AG04449 (cell line): ENCODE data around the gene HSH2D.
"Not testable (repeated sequence)": the region's sequence is repeated elsewhere in the genome, so short reads cannot be mapped to it uniquely, and the experiment has no call there.

Experiments used
- CTCF ChIA-PET: fragments of 350-600 bp; formaldehyde crosslinking; extraction: SDS; loops from one replicate; lab custom pipeline; 2021; ENCODE audit warnings: antibody characterized with exemption; lab: Yijun Ruan, JAX
- POLR2A ChIA-PET: fragments of 400-600, 350-600 bp; formaldehyde crosslinking; extraction: SDS; loops from one replicate; lab custom pipeline; 2020; ENCODE audit warnings: antibody characterized with exemption, inconsistent platforms; lab: Yijun Ruan, JAX
- DNase-seq: peaks from one replicate; pipeline ENCODE4 v3.0.0-alpha.2; 2010; ENCODE audit warnings: low read depth, low spot score
- H3K4me3 ChIP-seq: 2 replicates; pipeline ENCODE4 v1.5.1; 2011; ENCODE audit warnings: low read depth, mild to moderate bottlenecking, control low read depth, low read length
- CTCF ChIP-seq: IDR thresholded peaks from one replicate; pipeline ENCODE4 v1.5.1; 2011; ENCODE audit warnings: mild to moderate bottlenecking, moderate library complexity, low read length, control low read depth, inconsistent platforms; ENCODE audit not compliant: insufficient read depth; ENCODE audit errors: missing control alignments

The HSH2D gene

GRCh38 chr19:16118489-16119033, 24.9 kb upstream of the HSH2D start:
- CTCF ChIA-PET: interaction anchor here (1.3 to 1.9 kb wide), 2 partner anchors 77 to 78 kb away, joined by 3 to 8 read pairs; no protein-coding TSS in a partner anchor
- TF ChIP-seq CTCF: no peak
- no peak overlapping the region for H3K4me3 ChIP-seq
- POLR2A ChIA-PET: interaction anchor here (0.6 kb wide), 1 partner anchor 75 kb away, joined by 4 read pairs; no protein-coding TSS in a partner anchor
- DNase-seq: no peak

GRCh38 chr19:16119075-16119857, 24.2 kb upstream of the HSH2D start:
- not testable (repeated sequence) for DNase-seq, H3K4me3 ChIP-seq
- ChIA-PET CTCF (interaction anchor here (1.3 to 4.9 kb wide), 2 partner anchors 8 to 78 kb away, joined by 3 to 19 read pairs; partner anchors contain the start of gene RAB8A), POLR2A (interaction anchor here (0.6 kb wide), 1 partner anchor 74 kb away, joined by 4 read pairs; no protein-coding TSS in a partner anchor)

- DNase-seq: no peak
- no peak overlapping the region for H3K4me3 ChIP-seq
- POLR2A ChIA-PET: no interaction called here
- no peak for TF ChIP-seq CTCF
- CTCF ChIA-PET: interaction anchor here (1.0 to 4.9 kb wide), 2 partner anchors 10 to 60 kb away, joined by 3 to 19 read pairs; partner anchors contain the start of gene RAB8A
Observed at GRCh38 chr19:16121141-16121540, 22.3 kb upstream of the HSH2D start.

- H3K4me3 ChIP-seq: no peak overlapping the region
- DNase-seq: no peak
- CTCF ChIA-PET: interaction anchor here (1.4 to 4.9 kb wide), 2 partner anchors 11 to 80 kb away, joined by 6 to 19 read pairs; partner anchors contain the start of gene RAB8A
- no peak for TF ChIP-seq CTCF
- POLR2A ChIA-PET: no interaction called here
Observed at GRCh38 chr19:16121967-16122366, 21.5 kb upstream of the HSH2D start.

- no peak overlapping the region for H3K4me3 ChIP-seq
- CTCF ChIA-PET: no interaction called here
- no peak for DNase-seq
- TF ChIP-seq CTCF: no peak
- POLR2A ChIA-PET: interaction anchor here (1.0 kb wide), 1 partner anchor 9 kb away, joined by 3 read pairs; no protein-coding TSS in a partner anchor
Observed at GRCh38 chr19:16124953-16125352, 18.5 kb upstream of the HSH2D start.

- POLR2A ChIA-PET: no interaction called here
Observed at GRCh38 chr19:16125737-16126495, 17.6 kb upstream of the HSH2D start.

More at GRCh38 chr19:16125737-16126495, 17.6 kb upstream of the HSH2D start:
- no peak for TF ChIP-seq CTCF
- no peak overlapping the region for H3K4me3 ChIP-seq
- CTCF ChIA-PET: interaction anchor here (0.9 to 1.4 kb wide), 4 partner anchors 9 to 60 kb away, joined by 3 to 6 read pairs (median 4); partner anchors contain the start of gene FAM32A
- DNase-seq: no peak
